Naive thymus-derived CD8-positive, alpha-beta T cell (primary cell): ENCODE results near the gene LHFPL6. TPM values are rescaled to one million over a fixed set of nuclear protein-coding genes. Genes with fewer than 3 reads are reported as not detected.
A peak's percentile ranks its signal among the peaks of the same experiment; 100 is the strongest.

Source experiments
- ATAC-seq, 2 donors: fragments of 150-1000 bp; cut with Tn5 transposase in 1 of 2; sonication (Bioruptor Pico), chemical (Tn5 transposase) in 1 of 2; 1 replicate in 1 of 2; 2 replicates in 1 of 2; pipeline ENCODE4 v1.10.0; 2021; ENCODE audit warnings: mild to moderate bottlenecking in 2 of 2, moderate library complexity in 2 of 2
- POLR2A ChIA-PET: fragments of 350-600 bp; sonication (Branson Sonifier 250); formaldehyde crosslinking; loops from one replicate; lab custom pipeline; 2021; ENCODE audit warnings: antibody characterized with exemption; lab: Charles Lee
- DNase-seq, 10 donors: peaks; one replicate each; pipeline versions ENCODE4 v3.0.0 to v3.0.0-alpha.2; 2020 to 2022
- H3K27ac Mint-ChIP-seq, 10 donors: one replicate each; pipeline ENCODE4 v1.8.0; 2020 to 2022; ENCODE audit warnings: mild to moderate bottlenecking in 10 of 10, mixed read lengths in 10 of 10, moderate library complexity in 4 of 10, inconsistent platforms in 1 of 10
- H3K27me3 Mint-ChIP-seq, 5 donors: one replicate each; pipeline ENCODE4 v1.8.0; 2021 to 2022; ENCODE audit warnings: mixed read lengths in 5 of 5
- H3K36me3 Mint-ChIP-seq, 3 donors: one replicate each; pipeline ENCODE4 v1.8.0; 2020 to 2022; ENCODE audit warnings: mixed read lengths in 3 of 3, mild to moderate bottlenecking in 2 of 3, inconsistent platforms in 1 of 3
- H3K4me1 Mint-ChIP-seq, 4 donors: one replicate each; pipeline ENCODE4 v1.8.0; 2021 to 2022; ENCODE audit warnings: mixed read lengths in 4 of 4
- H3K4me3 Mint-ChIP-seq, 10 donors: one replicate each; pipeline ENCODE4 v1.8.0; 2020 to 2022; ENCODE audit warnings: mild to moderate bottlenecking in 10 of 10, mixed read lengths in 10 of 10, moderate library complexity in 6 of 10, inconsistent platforms in 1 of 10
- H3K9me3 Mint-ChIP-seq, 9 donors: one replicate each; pipeline ENCODE4 v1.8.0; 2020 to 2022; ENCODE audit warnings: mixed read lengths in 9 of 9, mild to moderate bottlenecking in 3 of 9, inconsistent platforms in 1 of 9, moderate library complexity in 1 of 9
- polyA plus RNA-seq, 3 donors: library from polyadenylated mRNA; unstranded; fragments of 300-500 nt; fragmentation: Illumina TruSeq; gene quantifications; one replicate each; pipeline ENCODE4 v1.2.3, GENCODE V29; 2021
- total RNA-seq, 8 experiments: library from RNA in 2 of 8; stranded (reverse) in 2 of 8; gene quantifications; one replicate each; pipeline ENCODE4 v1.2.3 and lab custom pipeline; 2021 to 2026

LHFPL6 gene
- total and polyA plus RNA-seq, 5 experiments from 2014 or later: not detected

DNA sequence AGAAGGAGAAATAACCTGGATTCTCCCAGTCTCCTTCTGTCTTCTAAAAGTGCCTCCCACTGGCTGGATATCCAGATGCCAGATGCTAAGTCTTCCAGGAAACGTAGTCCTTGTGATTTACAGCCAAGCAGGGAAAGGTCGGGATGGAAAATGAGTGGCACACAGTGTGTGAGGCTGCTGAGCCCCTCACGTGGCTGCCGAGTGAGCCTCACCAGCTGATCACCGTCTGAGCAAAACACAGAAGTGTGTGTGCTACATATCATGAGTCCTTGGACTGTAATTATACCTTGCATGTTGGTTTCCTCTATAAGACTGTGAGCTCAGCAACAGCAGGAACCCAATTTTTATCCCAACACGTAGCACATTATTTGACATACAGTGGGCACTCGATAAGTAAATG lies 15.1 kb downstream of the LHFPL6 start:
- Mint-ChIP-seq H3K9me3 (peaks cover 0 to 2% (median 0%) of the 10 kb centered on the region in 9 donors), H3K36me3 (peaks cover 0 to 7% (median 0%) of the 10 kb centered on the region in 3 donors), H3K27me3 (peaks cover 1 to 21% (median 10%) of the 10 kb centered on the region in 5 donors), H3K4me3 (no peak overlapping the region), H3K4me1 (no peaks in the 10 kb centered on the region), H3K27ac (no peak overlapping the region)
- no peak for ATAC-seq
- POLR2A ChIA-PET: no interaction called here
- no peak for DNase-seq

DNA sequence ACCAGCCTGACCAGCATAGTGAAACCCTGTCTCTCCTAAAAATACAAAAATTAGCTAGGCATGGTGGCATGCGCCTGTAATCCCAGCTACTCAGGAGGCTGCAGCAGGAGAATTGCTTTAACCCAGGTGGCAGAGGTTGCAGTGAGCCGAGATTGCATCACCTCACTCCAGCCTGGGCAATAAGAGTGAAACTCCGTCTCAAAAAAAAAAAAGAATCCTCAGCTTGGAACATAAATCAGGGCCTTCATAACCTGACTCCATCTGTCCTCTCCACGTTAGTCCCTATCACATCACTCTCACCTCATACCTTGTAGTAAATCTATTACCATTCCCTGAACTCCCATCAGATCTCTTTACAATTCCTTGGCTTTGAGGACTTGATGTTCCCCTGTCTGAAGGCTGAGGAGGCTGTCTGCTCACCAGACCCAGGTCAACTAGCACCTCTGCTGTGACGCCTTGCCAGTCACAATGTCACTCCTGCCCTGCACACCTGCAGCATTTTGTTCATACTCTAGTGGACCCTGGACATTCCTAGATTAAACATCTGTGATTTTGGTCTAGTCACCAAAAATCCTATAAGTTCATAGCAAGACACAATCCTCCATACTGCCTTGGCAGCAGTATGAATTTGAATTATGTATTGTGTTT lies 15.9 kb downstream of the LHFPL6 start:
- Mint-ChIP-seq H3K4me1 (no peaks in the 10 kb centered on the region), H3K27me3 (peaks cover 0 to 21% (median 7%) of the 10 kb centered on the region in 5 donors), H3K27ac (peak overlapping the region in 1 of 10 donors; percentile 8), H3K36me3 (peaks cover 0 to 1% (median 0%) of the 10 kb centered on the region in 3 donors), H3K4me3 (no peak overlapping the region), H3K9me3 (peaks cover 0 to under 1% (median 0%) of the 10 kb centered on the region in 9 donors)
- DNase-seq (no peak), ATAC-seq (no peak)
- POLR2A ChIA-PET: no interaction called here

DNA sequence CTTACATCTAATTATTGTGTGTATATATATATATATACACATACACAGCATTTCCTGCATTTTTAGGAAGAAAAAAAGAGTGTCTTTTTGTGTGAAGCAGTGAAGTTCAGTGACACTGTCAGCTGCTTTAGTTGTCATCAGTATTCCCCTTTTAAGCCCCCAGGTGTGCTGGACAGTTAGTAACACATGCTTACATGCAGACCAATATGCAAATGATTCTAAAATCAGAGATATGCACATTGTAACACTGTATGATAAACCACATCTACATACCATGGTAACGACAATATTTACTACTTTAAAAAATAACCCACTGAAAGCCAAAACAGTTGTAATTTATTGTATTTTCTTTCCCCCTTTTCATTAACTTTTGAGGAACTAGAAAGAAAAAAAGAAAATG lies 16.8 kb downstream of the LHFPL6 start:
- Mint-ChIP-seq H3K36me3 (no peaks in the 10 kb centered on the region), H3K27me3 (peaks cover 0 to 21% (median 7%) of the 10 kb centered on the region in 5 donors), H3K27ac (no peak overlapping the region), H3K4me3 (no peak overlapping the region), H3K4me1 (no peaks in the 10 kb centered on the region), H3K9me3 (no peaks in the 10 kb centered on the region)
- POLR2A ChIA-PET: no interaction called here
- DNase-seq (no peak), ATAC-seq (no peak)

DNA sequence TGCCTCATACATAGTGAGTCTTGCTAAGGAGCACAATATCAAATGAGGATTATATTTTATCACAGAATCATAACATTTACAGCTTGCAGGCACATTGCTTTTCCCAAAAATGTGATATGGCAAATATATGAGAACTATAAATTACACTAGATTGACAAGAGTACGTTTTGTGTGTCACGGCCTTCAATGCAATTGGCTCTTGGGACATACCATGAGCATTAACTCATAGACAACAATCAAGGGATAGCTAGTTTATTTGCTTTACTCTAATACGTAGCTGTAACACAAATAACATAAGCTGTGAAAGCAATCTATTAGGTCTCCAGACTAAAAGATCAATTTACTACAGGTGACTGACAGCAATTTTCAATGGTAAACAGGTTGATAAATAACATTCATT lies 17.8 kb downstream of the LHFPL6 start:
- ATAC-seq: no peak
- Mint-ChIP-seq H3K36me3 (no peaks in the 10 kb centered on the region), H3K9me3 (no peaks in the 10 kb centered on the region), H3K27ac (no peak overlapping the region), H3K4me1 (no peaks in the 10 kb centered on the region), H3K4me3 (no peak overlapping the region), H3K27me3 (peaks cover 0 to 21% (median 7%) of the 10 kb centered on the region in 5 donors)
- no peak for DNase-seq
- POLR2A ChIA-PET: no interaction called here

DNA sequence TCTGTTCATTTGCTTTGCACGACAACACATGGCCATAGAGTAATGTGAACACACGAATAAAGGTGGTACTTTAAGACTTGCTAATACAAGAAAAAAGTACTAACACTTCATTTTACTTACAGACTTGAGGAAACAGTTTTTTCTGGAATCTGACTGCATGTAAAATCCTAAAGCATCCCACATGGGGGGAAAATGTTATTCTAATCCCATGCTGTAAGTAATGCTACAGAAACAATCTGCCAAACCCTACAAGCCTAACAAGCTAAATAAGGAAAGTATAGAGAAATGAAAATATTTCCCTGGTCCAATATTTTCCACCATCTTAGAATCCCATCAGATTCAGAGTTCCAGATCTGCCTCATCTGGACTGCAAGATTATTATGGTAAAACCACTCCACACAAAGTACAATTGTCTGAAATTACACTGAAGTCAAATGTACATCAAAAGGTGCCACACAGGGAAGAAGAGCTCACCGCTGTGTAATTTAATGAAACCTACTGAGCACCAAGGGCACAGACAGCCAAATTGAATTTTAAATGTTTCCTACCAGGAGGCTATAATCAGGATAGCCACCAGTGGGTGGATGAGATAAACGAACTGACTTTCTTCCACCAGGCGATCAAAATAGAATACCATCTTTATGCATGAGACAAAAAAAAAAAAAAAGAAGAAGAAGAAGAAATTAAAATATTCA lies 22.0 kb downstream of the LHFPL6 start:
- Mint-ChIP-seq H3K4me1 (no peaks in the 10 kb centered on the region), H3K9me3 (no peaks in the 10 kb centered on the region), H3K36me3 (no peaks in the 10 kb centered on the region), H3K4me3 (no peak overlapping the region), H3K27ac (no peak overlapping the region), H3K27me3 (peaks cover 0 to 10% (median 5%) of the 10 kb centered on the region in 5 donors)
- POLR2A ChIA-PET: no interaction called here
- ATAC-seq: no peak
- no peak for DNase-seq

DNA sequence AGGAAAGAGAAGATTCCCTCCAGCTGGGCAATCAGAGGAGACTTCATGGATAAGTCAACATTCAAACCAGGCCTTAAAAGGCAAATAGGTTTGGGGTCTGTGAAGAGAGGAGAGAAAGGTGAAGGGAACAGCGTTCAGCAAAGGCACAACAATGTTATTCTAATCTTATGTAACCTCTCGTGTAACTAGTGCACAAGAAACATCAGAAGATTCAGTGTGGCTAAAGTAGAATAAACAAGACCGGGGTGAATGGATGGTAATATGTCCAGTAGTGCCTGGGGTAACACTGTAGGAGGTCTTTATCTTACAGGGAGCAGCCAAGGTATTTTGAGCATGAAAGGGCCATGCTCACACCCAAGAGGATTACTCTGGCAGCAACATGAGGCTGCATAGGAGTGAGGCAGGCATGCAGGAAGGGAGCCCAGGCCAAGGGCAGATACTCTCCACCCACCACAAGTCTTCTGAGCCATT lies 24.1 kb downstream of the LHFPL6 start:
- Mint-ChIP-seq H3K4me3 (no peak overlapping the region), H3K9me3 (no peaks in the 10 kb centered on the region), H3K27ac (peak overlapping the region in 1 of 10 donors; percentile 7), H3K4me1 (no peaks in the 10 kb centered on the region), H3K36me3 (no peaks in the 10 kb centered on the region), H3K27me3 (peaks cover 0 to 9% (median 4%) of the 10 kb centered on the region in 5 donors)
- DNase-seq: no peak
- ATAC-seq: no peak
- POLR2A ChIA-PET: no interaction called here

DNA sequence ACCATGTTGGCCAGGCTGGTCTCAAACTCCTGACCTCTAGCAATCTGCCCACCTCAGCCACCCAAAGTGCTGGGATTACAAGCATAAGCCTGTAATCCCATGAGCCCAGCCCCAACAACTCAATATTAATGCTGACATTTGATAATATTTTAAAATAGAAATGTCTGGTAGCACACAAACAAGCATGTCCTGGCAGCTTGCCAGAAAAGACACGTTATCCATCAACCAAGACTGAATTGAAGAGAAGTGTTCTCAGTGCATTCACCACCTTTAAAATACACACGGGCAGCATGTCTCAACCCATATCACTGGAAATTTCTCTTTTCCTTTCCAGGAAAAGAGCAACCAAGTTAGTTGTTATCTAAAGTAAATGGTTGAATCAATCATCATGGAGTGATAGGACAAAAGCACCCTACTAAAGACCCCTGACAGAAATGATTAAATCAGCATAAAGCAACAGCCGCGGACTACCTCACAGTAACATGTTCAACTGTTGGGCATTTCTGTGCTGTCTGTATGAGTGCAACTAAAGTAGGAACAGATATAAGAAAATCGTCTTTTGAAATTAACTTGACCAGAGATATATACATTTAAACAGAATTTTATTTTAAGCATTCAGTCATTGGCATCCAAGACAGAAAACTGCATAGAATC lies 25.0 kb downstream of the LHFPL6 start:
- Mint-ChIP-seq H3K27me3 (peaks cover 0 to 7% (median 0%) of the 10 kb centered on the region in 5 donors), H3K27ac (peak overlapping the region in 1 of 10 donors; percentile 3), H3K4me1 (no peaks in the 10 kb centered on the region), H3K9me3 (no peaks in the 10 kb centered on the region), H3K36me3 (no peaks in the 10 kb centered on the region), H3K4me3 (no peak overlapping the region)
- ATAC-seq (no peak), DNase-seq (no peak)
- POLR2A ChIA-PET: no interaction called here

DNA sequence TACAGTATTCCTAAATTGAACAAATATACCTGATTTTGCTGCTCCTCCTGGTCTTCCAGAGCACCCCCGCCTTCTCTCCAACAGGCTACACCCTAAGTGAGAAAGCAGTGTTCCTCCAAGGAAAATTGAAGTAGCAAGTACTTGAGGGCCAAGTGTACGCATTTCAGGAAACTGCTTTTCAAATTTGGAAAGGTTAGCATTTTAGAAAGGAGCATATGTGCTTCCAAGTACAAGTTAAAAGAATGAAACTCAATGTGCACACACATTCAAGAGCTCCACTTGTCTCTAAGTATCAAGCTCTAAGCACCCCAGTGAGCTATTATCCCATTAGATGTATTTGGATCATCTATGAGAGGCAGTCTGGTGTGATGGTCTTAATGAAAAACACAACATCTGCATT lies 25.8 kb downstream of the LHFPL6 start:
- Mint-ChIP-seq H3K4me1 (no peaks in the 10 kb centered on the region), H3K27ac (no peak overlapping the region), H3K36me3 (no peaks in the 10 kb centered on the region), H3K4me3 (no peak overlapping the region), H3K9me3 (no peaks in the 10 kb centered on the region), H3K27me3 (peaks cover 0 to 10% (median 0%) of the 10 kb centered on the region in 5 donors)
- POLR2A ChIA-PET: no interaction called here
- ATAC-seq (no peak), DNase-seq (no peak)

DNA sequence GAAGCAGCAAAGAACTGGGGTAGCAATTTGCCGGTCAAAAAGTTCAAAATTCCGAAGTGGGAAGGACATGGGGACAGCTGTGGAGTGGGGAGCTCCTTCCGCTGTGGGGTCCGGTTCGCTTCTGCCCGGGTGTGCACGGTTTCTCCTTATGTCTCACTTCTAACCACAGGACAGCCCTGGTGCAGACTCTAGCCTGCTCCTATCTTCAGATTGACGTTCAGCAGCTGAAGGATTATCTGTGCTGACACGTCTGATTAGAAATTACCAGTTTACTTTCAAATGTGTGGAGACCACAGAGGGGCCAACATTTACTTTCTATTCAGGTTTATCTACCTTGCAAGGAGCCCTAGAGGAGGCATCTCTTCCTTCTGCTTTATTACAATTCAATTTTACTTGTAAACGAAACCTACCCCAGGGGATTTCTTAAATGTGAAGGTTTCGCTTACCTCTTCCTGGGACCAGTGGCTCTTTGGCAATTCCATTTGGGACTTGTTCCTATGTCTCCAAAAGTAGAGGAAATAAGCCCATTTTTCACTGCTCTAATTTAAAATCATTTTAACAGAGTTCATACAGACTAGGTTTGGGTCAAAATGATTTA lies 27.3 kb downstream of the LHFPL6 start:
- peaks cover 5 to 15% (median 8%) of the 10 kb centered on the region in 5 donors for H3K27me3 Mint-ChIP-seq
- no peaks in the 10 kb centered on the region for H3K4me1 Mint-ChIP-seq
- H3K4me3 Mint-ChIP-seq: no peak overlapping the region
- DNase-seq: no peak
- no peaks in the 10 kb centered on the region for H3K36me3 Mint-ChIP-seq
- H3K9me3 Mint-ChIP-seq: no peaks in the 10 kb centered on the region
- no peak overlapping the region for H3K27ac Mint-ChIP-seq
- no peak for ATAC-seq
- POLR2A ChIA-PET: no interaction called here

DNA sequence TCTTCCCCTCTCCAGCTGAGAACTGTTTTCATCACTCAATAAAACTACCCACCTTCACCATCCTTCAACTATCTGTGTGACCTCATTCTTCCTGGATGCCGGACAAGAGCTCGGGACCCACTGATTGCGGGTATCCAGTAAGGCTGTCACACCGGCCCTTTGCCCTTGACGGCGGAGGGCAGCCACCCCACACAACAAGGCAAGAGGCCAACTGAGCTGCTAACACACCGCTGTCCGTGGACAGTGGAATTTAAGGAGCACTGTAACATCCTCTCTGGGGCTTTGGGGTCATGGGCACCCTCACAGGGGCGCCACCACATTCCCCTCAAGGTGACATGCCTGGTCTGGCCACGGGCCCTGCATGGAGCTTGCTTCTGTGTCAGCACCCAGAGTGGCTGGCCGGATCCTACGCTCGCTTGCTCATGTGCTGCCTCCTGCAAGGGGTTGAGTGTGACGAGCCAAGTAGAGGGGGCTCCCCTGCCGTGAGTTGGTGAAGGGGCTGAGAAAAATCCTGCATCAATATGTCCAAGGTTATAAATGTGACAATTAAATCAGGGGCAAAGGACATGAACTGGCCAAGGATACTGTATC lies 31.4 kb downstream of the LHFPL6 start:
- H3K4me1 Mint-ChIP-seq: no peaks in the 10 kb centered on the region
- H3K27ac Mint-ChIP-seq: no peak overlapping the region

DNA sequence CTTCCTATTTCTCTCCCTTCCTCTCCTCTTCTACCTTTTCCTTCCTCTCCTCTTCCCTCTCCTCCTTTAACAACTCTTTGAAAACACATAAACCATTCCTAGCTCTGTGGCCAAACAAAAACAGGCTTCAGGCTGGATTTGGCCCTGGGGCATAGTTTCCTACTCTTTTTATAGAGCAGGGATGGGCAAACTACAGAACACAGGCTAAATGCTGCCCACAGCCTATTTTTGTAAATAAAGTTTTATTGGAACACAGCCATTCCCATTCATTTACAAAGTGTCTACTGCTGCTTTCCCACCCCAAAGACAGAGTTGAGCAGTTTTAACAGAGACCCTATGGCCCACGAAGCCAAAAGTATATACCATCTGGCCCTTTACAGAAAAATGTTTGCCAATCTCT lies 35.4 kb downstream of the LHFPL6 start:
- ATAC-seq (no peak), DNase-seq (no peak)
- peaks cover 4 to 34% (median 20%) of the 10 kb centered on the region in 5 donors for H3K27me3 Mint-ChIP-seq
- H3K9me3 Mint-ChIP-seq: no peaks in the 10 kb centered on the region
- H3K36me3 Mint-ChIP-seq: no peaks in the 10 kb centered on the region
- POLR2A ChIA-PET: no interaction called here
- H3K27ac Mint-ChIP-seq: no peak overlapping the region
- no peak overlapping the region for H3K4me3 Mint-ChIP-seq
- H3K4me1 Mint-ChIP-seq: no peaks in the 10 kb centered on the region

More for the DNA sequence above, 31.4 kb downstream of the LHFPL6 start:
- Mint-ChIP-seq H3K27me3 (peaks cover 6 to 25% (median 18%) of the 10 kb centered on the region in 5 donors), H3K4me3 (no peak overlapping the region), H3K36me3 (no peaks in the 10 kb centered on the region), H3K9me3 (no peaks in the 10 kb centered on the region)
- POLR2A ChIA-PET: no interaction called here
- DNase-seq (no peak), ATAC-seq (no peak)

DNA sequence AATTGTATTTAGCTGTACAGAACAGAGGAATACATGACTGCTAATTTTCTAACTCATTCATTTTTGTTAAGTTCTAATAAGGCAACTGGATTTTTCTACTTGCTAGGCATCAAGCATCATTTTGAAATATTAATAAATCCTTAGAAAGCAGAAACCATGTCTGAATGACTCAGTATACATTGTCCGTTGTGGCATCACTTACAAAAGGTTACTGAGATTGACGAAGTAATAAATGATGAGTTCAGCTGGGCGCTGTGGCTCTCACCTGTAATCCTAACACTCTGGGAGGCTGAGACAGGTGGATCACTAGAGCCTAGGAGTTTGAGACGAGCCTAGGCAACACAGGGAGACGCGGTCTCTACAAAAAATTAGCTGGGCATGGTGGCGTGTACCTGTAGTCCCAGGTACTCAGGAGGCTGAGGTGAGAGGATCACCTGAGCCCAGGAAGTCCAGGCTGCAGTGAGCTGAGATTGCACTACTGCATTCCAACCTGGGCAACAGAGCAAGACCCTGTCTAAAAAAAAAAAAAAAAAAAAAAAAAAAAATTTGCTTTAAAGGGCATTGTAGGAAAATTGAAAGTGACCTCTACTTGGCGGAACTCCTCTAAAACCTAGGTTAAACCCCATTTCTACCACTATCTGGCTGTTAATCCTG lies 36.6 kb downstream of the LHFPL6 start:
- POLR2A ChIA-PET: no interaction called here
- ATAC-seq: no peak
- Mint-ChIP-seq H3K9me3 (no peaks in the 10 kb centered on the region), H3K36me3 (no peaks in the 10 kb centered on the region), H3K4me1 (no peaks in the 10 kb centered on the region), H3K4me3 (no peak overlapping the region), H3K27me3 (peaks cover 4 to 31% (median 17%) of the 10 kb centered on the region in 5 donors), H3K27ac (no peak overlapping the region)
- DNase-seq: no peak
